Suprapubic skin (tissue), 3 donors: ENCODE data around the gene SMG6.

ENCODE experiments used
- EP300 ChIP-seq: sonication (generic); formaldehyde crosslinking; IDR thresholded peaks from one replicate; pipeline ENCODE4 v1.6.1; 2017; ENCODE audit warnings: antibody characterized with exemption
- TF ChIP-seq, protein P1 (sequence below), 2 donors: fragments of 200-600 bp in 1 of 2; fragments of 450-650 bp in 1 of 2; sonication (generic) in 1 of 2; IDR thresholded peaks; one replicate each; pipeline ENCODE4 v1.5.1; 2016 to 2019; ENCODE audit warnings: antibody characterized with exemption in 2 of 2, mild to moderate bottlenecking in 1 of 2, moderate library complexity in 1 of 2

DNA sequence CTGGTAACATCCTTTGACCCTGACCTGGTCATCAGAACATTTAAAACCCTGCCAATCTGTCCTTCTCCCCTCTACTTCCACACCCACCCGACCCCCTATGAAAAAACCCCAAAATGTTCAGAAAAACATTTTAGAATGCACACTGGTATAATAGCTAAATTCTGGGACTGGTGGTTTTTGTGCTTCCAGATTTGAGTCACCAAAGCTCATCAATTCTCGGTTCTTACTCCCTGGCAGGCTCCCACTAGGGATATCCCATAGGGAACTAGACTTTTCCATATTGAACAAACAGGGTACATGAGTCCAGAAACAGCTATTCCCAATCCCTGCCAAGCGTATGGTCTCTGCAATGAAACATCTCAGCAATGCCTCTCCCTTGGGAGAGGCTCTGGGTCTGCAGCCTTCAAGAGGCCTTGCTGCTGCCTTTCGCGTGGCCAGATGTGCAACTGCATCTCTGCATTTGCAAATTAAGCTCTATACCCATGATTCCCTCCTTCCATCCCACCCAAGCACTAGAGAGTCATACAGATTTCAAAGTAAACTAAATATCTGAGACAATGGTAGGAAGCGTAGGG lies 67.7 kb downstream of the SMG6 start:
- TF ChIP-seq, protein P1, sequence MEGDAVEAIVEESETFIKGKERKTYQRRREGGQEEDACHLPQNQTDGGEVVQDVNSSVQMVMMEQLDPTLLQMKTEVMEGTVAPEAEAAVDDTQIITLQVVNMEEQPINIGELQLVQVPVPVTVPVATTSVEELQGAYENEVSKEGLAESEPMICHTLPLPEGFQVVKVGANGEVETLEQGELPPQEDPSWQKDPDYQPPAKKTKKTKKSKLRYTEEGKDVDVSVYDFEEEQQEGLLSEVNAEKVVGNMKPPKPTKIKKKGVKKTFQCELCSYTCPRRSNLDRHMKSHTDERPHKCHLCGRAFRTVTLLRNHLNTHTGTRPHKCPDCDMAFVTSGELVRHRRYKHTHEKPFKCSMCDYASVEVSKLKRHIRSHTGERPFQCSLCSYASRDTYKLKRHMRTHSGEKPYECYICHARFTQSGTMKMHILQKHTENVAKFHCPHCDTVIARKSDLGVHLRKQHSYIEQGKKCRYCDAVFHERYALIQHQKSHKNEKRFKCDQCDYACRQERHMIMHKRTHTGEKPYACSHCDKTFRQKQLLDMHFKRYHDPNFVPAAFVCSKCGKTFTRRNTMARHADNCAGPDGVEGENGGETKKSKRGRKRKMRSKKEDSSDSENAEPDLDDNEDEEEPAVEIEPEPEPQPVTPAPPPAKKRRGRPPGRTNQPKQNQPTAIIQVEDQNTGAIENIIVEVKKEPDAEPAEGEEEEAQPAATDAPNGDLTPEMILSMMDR (IDR thresholded peaks at IDR 0.05): no peak
- no peak for TF ChIP-seq EP300
